GM12873 (cell line): ENCODE results near the gene MXRA8.

Experiments used
- CTCF ChIP-seq: IDR thresholded peaks from 2 replicates; pipeline ENCODE4 v1.5.1; 2012; ENCODE audit warnings: low read depth, mild to moderate bottlenecking, moderate library complexity, low read length, control low read depth; ENCODE audit not compliant: insufficient read depth; ENCODE audit errors: missing control alignments

The MXRA8 gene

GRCh38 chr1:1395166-1395565 is 36.8 kb upstream of the MXRA8 start:
- TF ChIP-seq CTCF: no peak

GRCh38 chr1:1394116-1394515 is 35.8 kb upstream of the MXRA8 start:
- no peak for TF ChIP-seq CTCF

- no peak for TF ChIP-seq CTCF
Observed at GRCh38 chr1:1393428-1393827, 35.1 kb upstream of the MXRA8 start.

GRCh38 chr1:1393014-1393413 is 34.7 kb upstream of the MXRA8 start:
- no peak for TF ChIP-seq CTCF

GRCh38 chr1:1391225-1391624 is 32.9 kb upstream of the MXRA8 start:
- TF ChIP-seq CTCF: no peak

- no peak for TF ChIP-seq CTCF
Observed at GRCh38 chr1:1390675-1391074, 32.3 kb upstream of the MXRA8 start.

- TF ChIP-seq CTCF: no peak
Observed at GRCh38 chr1:1388078-1388472, 29.7 kb upstream of the MXRA8 start.
